GM20000 (cell line): ENCODE results near the gene GAS2.

Experiments
- DNase-seq: peaks from one replicate; pipeline ENCODE4 v3.0.0; 2012; ENCODE audit warnings: low spot score
- TF ChIP-seq, protein P1 (sequence below): IDR thresholded peaks from 2 replicates; pipeline ENCODE4 v1.5.1; 2012; ENCODE audit warnings: mild to moderate bottlenecking, control low read depth; ENCODE audit errors: extremely low read depth, missing control alignments

GAS2 gene

DNA sequence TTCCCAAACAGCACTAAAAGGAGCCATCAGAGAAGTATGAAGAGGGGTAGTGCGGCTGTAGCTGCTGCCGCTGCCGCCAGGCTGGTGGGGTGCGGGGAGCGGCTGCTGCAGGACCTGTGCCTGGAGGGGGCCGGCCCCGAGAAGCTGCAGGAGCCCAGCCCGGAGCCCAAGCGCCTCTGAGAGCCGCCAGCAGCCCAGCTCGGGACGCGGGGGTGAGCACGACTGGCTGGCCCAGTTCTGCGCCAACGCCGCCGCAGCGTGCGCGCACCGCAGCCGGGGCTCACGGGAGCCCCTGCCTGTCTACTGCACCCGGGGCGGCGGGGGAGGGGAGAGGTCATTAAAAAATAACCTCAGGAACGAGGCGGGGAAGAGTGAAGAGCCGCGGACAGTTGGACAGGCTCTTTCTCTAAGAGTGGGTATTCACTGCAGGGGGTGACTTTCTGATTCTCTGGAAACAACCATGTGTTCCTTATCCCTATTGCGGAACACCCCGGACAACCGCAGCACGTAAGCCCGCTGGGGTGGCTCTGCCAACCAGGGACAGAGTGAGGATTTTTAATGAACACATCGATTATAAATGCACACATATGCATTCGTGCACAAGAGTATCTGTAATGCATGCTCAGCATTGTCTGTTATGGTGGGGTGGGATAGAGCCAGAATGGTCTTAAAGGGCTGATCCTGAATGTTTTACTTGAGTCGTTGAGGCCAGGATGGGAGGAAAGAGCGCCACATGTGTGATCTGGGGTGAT, 453 bp downstream of the GAS2 start:
- TF ChIP-seq, protein P1, sequence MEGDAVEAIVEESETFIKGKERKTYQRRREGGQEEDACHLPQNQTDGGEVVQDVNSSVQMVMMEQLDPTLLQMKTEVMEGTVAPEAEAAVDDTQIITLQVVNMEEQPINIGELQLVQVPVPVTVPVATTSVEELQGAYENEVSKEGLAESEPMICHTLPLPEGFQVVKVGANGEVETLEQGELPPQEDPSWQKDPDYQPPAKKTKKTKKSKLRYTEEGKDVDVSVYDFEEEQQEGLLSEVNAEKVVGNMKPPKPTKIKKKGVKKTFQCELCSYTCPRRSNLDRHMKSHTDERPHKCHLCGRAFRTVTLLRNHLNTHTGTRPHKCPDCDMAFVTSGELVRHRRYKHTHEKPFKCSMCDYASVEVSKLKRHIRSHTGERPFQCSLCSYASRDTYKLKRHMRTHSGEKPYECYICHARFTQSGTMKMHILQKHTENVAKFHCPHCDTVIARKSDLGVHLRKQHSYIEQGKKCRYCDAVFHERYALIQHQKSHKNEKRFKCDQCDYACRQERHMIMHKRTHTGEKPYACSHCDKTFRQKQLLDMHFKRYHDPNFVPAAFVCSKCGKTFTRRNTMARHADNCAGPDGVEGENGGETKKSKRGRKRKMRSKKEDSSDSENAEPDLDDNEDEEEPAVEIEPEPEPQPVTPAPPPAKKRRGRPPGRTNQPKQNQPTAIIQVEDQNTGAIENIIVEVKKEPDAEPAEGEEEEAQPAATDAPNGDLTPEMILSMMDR, result no peak
- DNase-seq, result peak; percentile 65

DNA sequence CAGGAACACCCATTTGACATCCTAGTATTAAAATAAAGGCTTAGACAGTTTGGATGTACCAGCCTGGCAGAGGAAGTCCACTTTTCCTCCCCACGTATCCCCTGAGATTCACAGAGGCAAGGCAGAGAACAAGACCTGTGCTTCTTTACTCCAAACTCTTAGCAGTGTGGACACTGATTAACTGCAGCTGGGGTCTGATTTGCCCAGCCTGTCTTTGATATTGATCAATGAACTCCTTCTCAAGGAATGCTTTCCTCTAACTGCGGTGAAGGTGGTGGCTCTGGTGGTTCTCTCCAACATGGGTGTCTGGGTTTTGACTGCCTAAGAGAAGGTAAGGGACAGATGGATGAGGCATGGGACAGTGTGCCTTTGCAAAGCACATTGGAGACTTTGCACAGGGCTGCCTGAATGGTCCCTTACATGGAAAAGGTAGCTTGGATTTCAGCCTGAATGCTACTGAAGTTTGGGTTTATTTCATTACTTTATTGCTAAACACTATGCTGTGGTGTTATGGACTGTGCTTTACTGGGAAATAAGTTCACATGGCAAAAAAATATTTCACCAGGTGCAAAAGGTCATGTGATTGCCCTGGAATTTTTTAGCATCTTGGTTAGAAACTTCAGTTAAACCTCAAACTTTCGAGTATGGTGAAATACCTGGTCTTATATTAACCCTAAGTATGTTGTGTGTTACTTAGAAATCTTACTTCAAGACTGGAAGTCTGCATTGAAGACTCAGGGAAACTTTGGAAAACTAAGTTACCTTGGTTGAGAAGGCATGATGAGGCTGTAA, 1.8 kb downstream of the GAS2 start:
- DNase-seq, result no peak
- TF ChIP-seq, protein P1, result no peak

DNA sequence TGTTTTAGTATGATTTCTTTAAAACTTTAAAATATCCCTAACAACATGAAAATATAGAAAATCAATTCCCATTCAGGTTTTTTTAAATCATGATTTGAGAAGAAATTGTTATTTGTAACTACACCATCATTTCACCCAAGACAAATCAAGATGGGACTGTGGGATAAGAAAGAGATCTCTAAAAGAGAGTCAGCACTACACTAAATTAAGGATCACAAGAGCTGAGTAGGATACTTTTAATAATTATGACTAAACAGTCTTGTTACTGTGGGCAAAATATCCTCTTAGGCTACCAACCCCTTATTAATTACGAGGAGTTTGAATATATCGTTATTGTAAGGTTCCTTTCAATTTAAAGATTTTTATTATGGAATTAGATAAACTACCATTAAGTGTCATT, 3.0 kb downstream of the GAS2 start:
- no peak for DNase-seq
- TF ChIP-seq, protein P1, result no peak

DNA sequence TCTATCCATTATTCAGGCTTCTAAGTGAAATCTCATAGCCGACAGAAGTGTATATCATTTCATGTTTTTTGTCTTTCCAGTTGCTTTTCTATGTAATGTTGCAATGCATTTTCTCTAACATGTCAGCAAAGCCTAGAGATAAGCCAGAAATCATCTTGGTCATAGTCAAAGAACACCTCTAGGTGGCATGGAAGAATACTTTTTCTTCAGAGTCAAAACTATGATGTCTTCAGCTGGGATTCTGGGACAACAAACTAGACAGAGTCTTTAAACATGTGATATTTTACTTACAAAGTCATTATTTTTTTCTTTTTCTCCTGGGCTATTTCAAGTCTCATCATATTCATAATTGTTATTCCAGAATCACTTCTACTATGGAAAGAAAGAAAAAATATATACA, 4.4 kb downstream of the GAS2 start:
- peak; percentile 42 for DNase-seq
- TF ChIP-seq, protein P1, result peak; percentile 41

DNA sequence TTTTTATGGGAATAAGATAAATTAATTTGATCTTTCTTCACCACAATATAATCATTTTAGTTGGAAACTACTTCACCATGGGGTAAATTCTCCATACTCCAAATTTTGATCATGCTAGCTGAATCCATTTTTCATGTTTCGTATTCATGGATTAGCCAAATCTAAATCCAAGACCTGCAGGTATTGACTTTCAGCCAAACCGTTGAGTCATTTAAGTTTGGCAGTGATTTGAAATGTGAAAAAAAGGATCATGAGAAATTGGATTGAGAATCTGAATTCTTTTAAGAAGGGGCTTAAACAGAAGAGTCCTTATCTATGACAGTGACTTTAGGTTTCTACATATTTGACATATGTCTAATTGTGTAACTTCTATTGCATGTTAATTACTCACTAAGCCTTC, 5.3 kb downstream of the GAS2 start:
- TF ChIP-seq, protein P1, result no peak
- DNase-seq, result no peak

DNA sequence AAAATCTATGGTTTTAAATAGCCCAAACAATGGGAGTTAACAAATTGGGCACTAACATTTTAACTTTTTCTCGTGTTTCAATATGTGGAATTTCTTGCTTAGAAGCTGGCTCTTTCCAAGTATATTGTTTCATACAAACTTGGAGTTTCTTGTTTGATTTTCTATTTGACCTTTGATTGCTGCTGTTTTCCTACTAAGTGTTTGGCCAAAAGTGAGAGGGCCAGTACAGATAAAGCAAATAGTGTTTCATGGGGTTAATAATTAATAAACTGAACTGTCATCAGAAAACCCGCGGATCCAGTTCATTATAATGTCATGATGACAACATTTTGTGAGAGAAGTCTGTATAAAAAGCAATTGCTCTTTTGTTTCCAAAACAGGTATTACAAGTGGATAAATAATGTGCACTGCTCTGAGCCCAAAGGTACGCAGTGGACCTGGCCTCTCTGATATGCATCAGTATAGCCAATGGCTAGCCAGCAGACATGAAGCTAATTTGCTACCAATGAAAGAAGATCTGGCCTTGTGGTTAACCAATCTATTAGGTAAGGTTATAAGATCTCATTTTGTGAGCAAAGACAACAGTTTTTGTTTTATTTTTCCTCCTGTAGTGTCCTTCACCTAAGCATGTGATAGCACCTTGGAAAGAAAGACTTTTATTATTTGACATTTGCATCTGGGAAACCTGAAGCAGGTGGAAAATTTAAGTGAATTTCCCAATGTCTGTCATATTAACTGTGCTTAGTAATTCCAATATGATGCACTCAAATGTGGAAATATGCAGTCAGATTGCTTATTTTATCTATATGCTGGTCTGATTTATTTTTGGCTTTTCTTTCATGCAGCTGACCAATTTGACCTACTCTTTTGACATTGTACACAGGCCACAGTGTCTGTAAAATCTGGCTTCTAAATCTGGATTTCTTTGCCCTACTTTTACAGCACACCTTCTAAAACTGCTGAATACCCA, 8.3 kb downstream of the GAS2 start:
- DNase-seq, result no peak
- TF ChIP-seq, protein P1, result no peak
